Right lobe of liver (tissue), 6 donors: ENCODE results near the gene CFAP47. TPM values are rescaled to one million over a fixed set of nuclear protein-coding genes. Genes with fewer than 3 reads are reported as not detected.

Experiments
- ATAC-seq, 4 donors: fragments of 200-7000 bp; cut with Tn5 transposase; one replicate each; pipeline ENCODE4 v1.9.1; 2020; ENCODE audit warnings: mild to moderate bottlenecking in 4 of 4, moderate library complexity in 4 of 4
- DNase-seq, 3 donors: peaks; one replicate each; pipeline ENCODE4 v3.0.0-alpha.2; 2020
- H3K27ac ChIP-seq, 3 donors: fragments of 200-600 bp; one replicate each; pipeline ENCODE4 v1.8.0; 2022
- H3K27me3 ChIP-seq, 2 donors: fragments of 200-600 bp; one replicate each; pipeline ENCODE4 v1.8.0; 2022
- H3K36me3 ChIP-seq, 4 donors: fragments of 200-600 bp; sonication (generic) in 1 of 4; one replicate each; pipeline versions ENCODE4 v1.5.1 to v1.8.0; 2017 to 2022; ENCODE audit warnings: control low read depth in 1 of 4
- H3K4me1 ChIP-seq, 4 donors: fragments of 200-600 bp; sonication (generic) in 1 of 4; one replicate each; pipeline versions ENCODE4 v1.5.1 to v1.8.0; 2017 to 2022; ENCODE audit warnings: control low read depth in 1 of 4
- H3K4me3 ChIP-seq, 3 donors: fragments of 200-600 bp; one replicate each; pipeline ENCODE4 v1.8.0; 2022
- H3K9me3 ChIP-seq, 4 donors: fragments of 200-600 bp; sonication (generic) in 1 of 4; one replicate each; pipeline versions ENCODE4 v1.5.1 to v1.8.0; 2017 to 2022; ENCODE audit warnings: control low read depth in 1 of 4
- CTCF ChIP-seq, 4 donors: fragments of 200-600 bp in 3 of 4; fragments of 450-650 bp in 1 of 4; IDR thresholded peaks; one replicate each; pipeline versions ENCODE4 v1.5.1 to v1.8.0; 2016 to 2022; ENCODE audit warnings: antibody characterized with exemption in 4 of 4, mild to moderate bottlenecking in 2 of 4
- POLR2A ChIP-seq: fragments of 450-650 bp; IDR thresholded peaks from one replicate; pipeline ENCODE4 v1.6.1; 2017; ENCODE audit warnings: antibody characterized with exemption, mild to moderate bottlenecking
- WGBS: methylation state at CpG from one replicate; pipeline ENCODE4 v1.1.6; 2018; ENCODE audit warnings: low coverage, low lambda C conversion rate; ENCODE audit not compliant: insufficient coverage; ENCODE audit errors: missing lambda C conversion rate; 5-methylcytosine and 5-hydroxymethylcytosine counted together
- intact Hi-C, 2 donors: fragments of 100-400 bp; cut with DNase I; formaldehyde crosslinking; loops; one replicate each; pipeline versions ENCODE4 v1.11.2 to v1.14.1; 2022
- total RNA-seq, 6 experiments: library from RNA; depleted of rRNA in 2 of 6; stranded (reverse); fragments of >200 nt in 2 of 6; fragmentation: NEBNext Ultra II Directional in 3 of 6; extraction: Animal tissue kit (Norgen Biotek cat#: 25700) in 3 of 6; gene quantifications; one replicate each; pipeline versions ENCODE4 v1.1.0 to v1.2.4, GENCODE V29; 2016 to 2023
- donor health status: DM: no; HTN: yes; CAD: no.
- donor health status: DM: no; HTN: no; CAD: no.
- donor health status: DM: no; HTN: no; CAD: no.
- donor health status: DM: no; HTN: yes; CAD: no.
- donor health status: DM: no; HTN: yes; CAD: no.

CFAP47 gene
- total RNA-seq, 6 experiments from 2014 or later, result 0.09 to 0.24 (median 0.20) TPM; not detected in 3

DNA sequence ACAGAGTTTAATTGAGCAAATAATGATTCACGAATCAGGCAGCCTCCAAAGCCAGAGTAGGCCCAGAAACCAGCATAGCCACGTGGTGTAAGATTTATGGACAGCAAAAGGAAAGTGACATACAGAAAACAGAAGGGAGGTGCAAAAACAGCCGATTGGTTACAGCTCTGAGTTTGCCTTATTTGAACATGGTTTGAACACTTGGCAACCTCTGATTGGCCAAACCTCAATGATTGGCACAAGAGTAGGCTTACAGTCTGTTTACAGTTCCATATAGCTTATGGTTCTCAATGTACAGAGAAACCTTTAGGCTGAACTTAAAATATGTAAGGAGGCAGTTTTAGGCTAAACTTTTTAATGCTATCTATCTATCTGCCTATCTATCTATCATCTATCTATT lies 394.8 kb downstream of the CFAP47 start:
- DNase-seq (no peak), ATAC-seq (no peak)
- no peak overlapping the region for H3K4me3 ChIP-seq
- no peak for TF ChIP-seq POLR2A
- TF ChIP-seq CTCF (IDR thresholded peaks at IDR 0.05), result no peak
- 41% methylated on average over 3 of the region's 3 CpGs for WGBS
- intact Hi-C loops, result no loop called here
- no peaks in the 10 kb centered on the region for H3K4me1 ChIP-seq
- no peaks in the 10 kb centered on the region for H3K36me3 ChIP-seq
- H3K27me3 ChIP-seq, result peaks cover 0 to 10% of the 10 kb centered on the region in 2 donors
- no peaks in the 10 kb centered on the region for H3K9me3 ChIP-seq
- H3K27ac ChIP-seq, result no peak overlapping the region

DNA sequence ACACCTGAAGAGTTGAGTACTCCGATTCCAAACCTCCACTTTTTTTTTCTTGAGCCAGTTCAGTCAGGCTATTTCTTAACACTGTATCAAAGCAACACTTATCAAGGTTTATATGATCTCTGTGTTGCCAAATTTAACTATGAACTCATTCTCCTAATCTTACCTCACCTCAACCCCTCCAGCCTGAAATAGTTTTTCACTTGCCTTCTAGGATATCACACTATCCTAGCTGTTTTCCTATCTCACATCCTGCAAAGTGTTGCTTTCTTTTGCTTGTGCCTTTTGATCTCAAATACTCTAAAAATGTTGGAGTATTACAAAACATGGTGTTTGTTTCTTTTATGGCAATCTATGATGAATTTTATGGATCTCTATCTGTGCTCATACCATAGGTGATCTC lies 415.0 kb downstream of the CFAP47 start:
- ATAC-seq, result no peak
- TF ChIP-seq CTCF (IDR thresholded peaks at IDR 0.05) (no peak), POLR2A (no peak)
- H3K4me3 ChIP-seq, result no peak overlapping the region

GRCh38 chrX:36336751-36337150 lies 417.2 kb downstream of the CFAP47 start:
- Histone ChIP-seq H3K27me3 (no peaks in the 10 kb centered on the region), H3K27ac (no peak overlapping the region), H3K9me3 (no peaks in the 10 kb centered on the region), H3K4me1 (no peaks in the 10 kb centered on the region), H3K36me3 (no peaks in the 10 kb centered on the region), H3K4me3 (no peak overlapping the region)
- TF ChIP-seq CTCF (IDR thresholded peaks at IDR 0.05) (no peak), POLR2A (no peak)
- DNase-seq (no peak), ATAC-seq (no peak)
- 44% methylated on average over 3 of the region's 3 CpGs for WGBS
- intact Hi-C loops, result no loop called here

More for the DNA sequence above, 415.0 kb downstream of the CFAP47 start:
- no peaks in the 10 kb centered on the region for H3K4me1 ChIP-seq
- H3K27me3 ChIP-seq, result no peaks in the 10 kb centered on the region
- no peaks in the 10 kb centered on the region for H3K9me3 ChIP-seq
- H3K36me3 ChIP-seq, result no peaks in the 10 kb centered on the region
- DNase-seq, result no peak
- intact Hi-C loops, result no loop called here
- no peak overlapping the region for H3K27ac ChIP-seq
- WGBS, result 67% methylated on average over 1 of the region's 1 CpG

DNA sequence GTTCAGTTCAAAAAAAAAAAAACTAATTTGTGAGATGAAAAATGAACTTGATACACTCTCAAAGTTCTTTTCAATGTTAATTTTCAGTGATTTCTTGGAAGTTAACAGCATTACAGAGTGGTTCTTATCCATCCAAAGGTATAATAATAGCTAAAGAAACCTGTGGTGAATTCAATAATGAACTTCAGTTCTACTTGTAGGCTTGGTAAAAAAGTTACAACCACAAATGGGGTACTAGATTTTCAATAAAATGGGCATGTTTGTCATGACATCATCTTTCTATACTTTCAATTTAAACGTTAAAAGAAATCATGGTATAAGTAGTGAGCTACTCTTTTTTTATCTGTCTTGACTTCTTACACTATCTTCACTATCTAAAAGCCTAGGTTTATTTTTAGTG lies 424.8 kb downstream of the CFAP47 start:
- intact Hi-C loops, result no loop called here
- Histone ChIP-seq H3K27ac (no peak overlapping the region), H3K4me3 (no peak overlapping the region), H3K36me3 (no peaks in the 10 kb centered on the region), H3K27me3 (no peaks in the 10 kb centered on the region), H3K4me1 (no peaks in the 10 kb centered on the region), H3K9me3 (no peaks in the 10 kb centered on the region)
- ATAC-seq (no peak), DNase-seq (no peak)
- TF ChIP-seq POLR2A (no peak), CTCF (IDR thresholded peaks at IDR 0.05) (no peak)
- WGBS, result 38% methylated on average over 1 of the region's 1 CpG

DNA sequence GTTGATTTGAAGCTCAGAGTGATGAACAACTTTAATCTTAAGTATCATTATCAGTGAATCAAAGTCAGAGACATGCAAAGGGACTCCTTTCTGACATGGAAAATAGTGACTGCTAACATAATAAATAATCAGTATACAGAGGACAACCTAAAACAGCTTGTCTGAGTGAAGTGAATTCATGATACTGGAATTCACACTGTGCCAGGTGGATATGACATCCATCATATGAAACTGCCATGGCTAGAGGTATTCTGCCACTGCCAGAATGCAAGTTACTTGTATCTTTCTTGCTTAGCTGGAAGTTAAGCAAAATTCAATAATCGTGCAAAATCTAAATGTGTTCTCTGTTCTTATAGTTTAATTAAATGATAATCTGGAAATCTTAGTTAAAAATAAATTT lies 429.0 kb downstream of the CFAP47 start:
- WGBS, result 44% methylated on average over 1 of the region's 1 CpG
- TF ChIP-seq POLR2A, result no peak
- TF ChIP-seq CTCF (IDR thresholded peaks at IDR 0.05), result no peak

More for the DNA sequence above, 429.0 kb downstream of the CFAP47 start:
- intact Hi-C loops, result no loop called here
- DNase-seq (no peak), ATAC-seq (no peak)
- Histone ChIP-seq H3K36me3 (no peaks in the 10 kb centered on the region), H3K4me1 (no peaks in the 10 kb centered on the region), H3K27me3 (no peaks in the 10 kb centered on the region), H3K4me3 (no peak overlapping the region), H3K9me3 (no peaks in the 10 kb centered on the region), H3K27ac (no peak overlapping the region)
